Mesodermal cell (in vitro differentiated cells): ENCODE results near the gene SCN2B.

Experiments
- H3K27ac ChIP-seq: 2 replicates; pipeline ENCODE4 v1.7.0; 2013; ENCODE audit warnings: mild to moderate bottlenecking, low read depth, low read length, moderate library complexity; ENCODE audit not compliant: severe bottlenecking
- H3K36me3 ChIP-seq: 2 replicates; pipeline ENCODE4 v1.7.1; 2013; ENCODE audit warnings: mild to moderate bottlenecking, low read length, moderate library complexity; ENCODE audit not compliant: control insufficient read depth, insufficient read depth
- H3K4me1 ChIP-seq: one replicate; pipeline ENCODE4 v1.7.1; 2013; ENCODE audit warnings: mild to moderate bottlenecking, low read length; ENCODE audit not compliant: insufficient read depth, control insufficient read depth, poor library complexity, severe bottlenecking
- H3K4me3 ChIP-seq: 2 replicates; pipeline ENCODE4 v1.7.0; 2013; ENCODE audit warnings: low read length, control low read depth, mild to moderate bottlenecking; ENCODE audit not compliant: insufficient read depth, poor library complexity, severe bottlenecking; ENCODE audit errors: extremely low read depth
- H3K9me3 ChIP-seq: 2 replicates; pipeline ENCODE4 v1.7.1; 2013; ENCODE audit warnings: mild to moderate bottlenecking, low read length, moderate library complexity; ENCODE audit not compliant: control insufficient read depth
- WGBS, 2 experiments: methylation state at CpG; one replicate each; pipeline ENCODE4 v1.1.5; 2013; ENCODE audit warnings: missing lambda C conversion rate in 2 of 2; ENCODE audit not compliant: insufficient coverage in 2 of 2; 5-methylcytosine and 5-hydroxymethylcytosine counted together

The SCN2B gene

GRCh38 chr11:118164885-118165284 lies 11.6 kb downstream of the SCN2B start:
- Histone ChIP-seq H3K36me3 (no peaks in the 10 kb centered on the region), H3K4me3 (no peak overlapping the region), H3K9me3 (no peaks in the 10 kb centered on the region), H3K4me1 (no peaks in the 10 kb centered on the region), H3K27ac (no peak overlapping the region)
- WGBS, 2 experiments = no CpG with 5 or more reads among the region's 2 CpGs

DNA sequence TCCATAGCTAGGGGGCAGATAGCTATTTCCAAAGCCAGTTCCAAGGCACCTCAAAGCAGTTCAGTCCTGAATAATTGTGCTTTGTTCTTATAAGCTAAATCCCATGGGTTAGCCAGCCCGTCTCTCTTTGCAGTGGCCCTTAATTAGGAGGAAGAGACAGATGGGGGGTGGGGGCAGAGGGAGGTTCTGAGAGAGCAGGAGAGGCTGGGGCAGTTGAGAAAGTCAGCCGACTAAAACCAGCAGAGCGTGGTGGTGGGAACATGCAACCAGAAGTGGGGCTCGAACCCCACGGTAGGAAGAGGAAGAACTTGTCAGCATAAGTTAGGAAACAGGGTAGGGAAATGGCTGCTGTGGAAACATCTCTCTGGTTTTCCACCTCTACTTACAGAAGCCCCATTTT lies 12.9 kb downstream of the SCN2B start:
- Histone ChIP-seq H3K9me3 (no peaks in the 10 kb centered on the region), H3K4me3 (no peak overlapping the region), H3K27ac (no peak overlapping the region), H3K36me3 (no peaks in the 10 kb centered on the region), H3K4me1 (no peaks in the 10 kb centered on the region)
- 67 to 89% methylated on average over 3 of the region's 5 CpGs for WGBS, 2 experiments

- Histone ChIP-seq H3K36me3 (no peaks in the 10 kb centered on the region), H3K27ac (no peak overlapping the region), H3K4me1 (no peaks in the 10 kb centered on the region), H3K4me3 (no peak overlapping the region), H3K9me3 (no peaks in the 10 kb centered on the region)
- WGBS, 2 experiments = 82% methylated on average over 1 of the region's 3 CpGs; no CpG with 5 or more reads in 1 of the 2 experiments
These were observed 13.6 kb downstream of the SCN2B start for GRCh38 chr11:118162846-118163245.

- Histone ChIP-seq H3K9me3 (no peaks in the 10 kb centered on the region), H3K4me1 (peaks cover under 1% of the 10 kb centered on the region), H3K27ac (no peak overlapping the region), H3K4me3 (no peak overlapping the region), H3K36me3 (no peaks in the 10 kb centered on the region)
- 78% methylated on average over 6 of the region's 6 CpGs; no CpG with 5 or more reads in 1 of the 2 experiments for WGBS, 2 experiments
These were observed 14.7 kb downstream of the SCN2B start for GRCh38 chr11:118161786-118162185.

GRCh38 chr11:118157186-118157895 lies 19.1 kb downstream of the SCN2B start:
- peaks cover 3% of the 10 kb centered on the region for H3K4me1 ChIP-seq
- H3K36me3 ChIP-seq = no peaks in the 10 kb centered on the region
- H3K9me3 ChIP-seq = no peaks in the 10 kb centered on the region
- no peak overlapping the region for H3K27ac ChIP-seq
- 25% methylated on average over 4 to 8 of the region's 10 CpGs for WGBS, 2 experiments
- H3K4me3 ChIP-seq = no peak overlapping the region

GRCh38 chr11:118156531-118157185 lies 19.8 kb downstream of the SCN2B start:
- WGBS, 2 experiments = 4 to 6% methylated on average over 9 of the region's 21 CpGs
- H3K9me3 ChIP-seq = no peaks in the 10 kb centered on the region
- no peak overlapping the region for H3K4me3 ChIP-seq
- no peak overlapping the region for H3K27ac ChIP-seq
- H3K36me3 ChIP-seq = no peaks in the 10 kb centered on the region
- peaks cover 3% of the 10 kb centered on the region for H3K4me1 ChIP-seq

GRCh38 chr11:118155776-118156530 lies 20.5 kb downstream of the SCN2B start:
- Histone ChIP-seq H3K4me1 (peaks cover 3% of the 10 kb centered on the region), H3K4me3 (no peak overlapping the region), H3K36me3 (no peaks in the 10 kb centered on the region), H3K27ac (no peak overlapping the region), H3K9me3 (no peaks in the 10 kb centered on the region)
- WGBS, 2 experiments = 39 to 45% methylated on average over 9 to 10 of the region's 11 CpGs

GRCh38 chr11:118154641-118155040 lies 21.8 kb downstream of the SCN2B start:
- peaks cover 3% of the 10 kb centered on the region for H3K4me1 ChIP-seq
- no peak overlapping the region for H3K27ac ChIP-seq
- no peaks in the 10 kb centered on the region for H3K36me3 ChIP-seq
- no peaks in the 10 kb centered on the region for H3K9me3 ChIP-seq
- WGBS, 2 experiments = no CpG with 5 or more reads among the region's 1 CpG
- H3K4me3 ChIP-seq = no peak overlapping the region

DNA sequence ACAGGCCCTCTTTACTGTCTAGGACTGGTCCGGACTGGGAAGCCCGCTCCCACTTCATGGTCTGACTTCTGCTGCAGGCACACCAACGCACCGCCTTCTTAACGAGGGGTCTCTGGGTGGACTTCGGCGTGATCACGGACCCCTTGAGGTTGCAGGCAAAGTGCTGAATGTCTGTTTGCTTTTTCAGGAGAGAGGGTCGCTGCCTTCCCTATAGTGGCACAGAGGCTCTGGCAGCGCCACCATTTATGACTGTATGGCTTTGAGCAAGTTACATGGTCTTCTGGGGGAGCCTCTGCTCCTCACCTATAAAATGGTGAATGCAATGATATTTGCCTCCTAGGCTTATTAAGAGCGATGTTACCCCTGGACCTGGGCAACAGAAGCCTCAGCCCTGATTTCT lies 22.5 kb downstream of the SCN2B start:
- Histone ChIP-seq H3K9me3 (no peaks in the 10 kb centered on the region), H3K4me3 (no peak overlapping the region), H3K27ac (no peak overlapping the region), H3K4me1 (peaks cover 3% of the 10 kb centered on the region), H3K36me3 (no peaks in the 10 kb centered on the region)
- 67 to 76% methylated on average over 6 to 11 of the region's 11 CpGs for WGBS, 2 experiments

DNA sequence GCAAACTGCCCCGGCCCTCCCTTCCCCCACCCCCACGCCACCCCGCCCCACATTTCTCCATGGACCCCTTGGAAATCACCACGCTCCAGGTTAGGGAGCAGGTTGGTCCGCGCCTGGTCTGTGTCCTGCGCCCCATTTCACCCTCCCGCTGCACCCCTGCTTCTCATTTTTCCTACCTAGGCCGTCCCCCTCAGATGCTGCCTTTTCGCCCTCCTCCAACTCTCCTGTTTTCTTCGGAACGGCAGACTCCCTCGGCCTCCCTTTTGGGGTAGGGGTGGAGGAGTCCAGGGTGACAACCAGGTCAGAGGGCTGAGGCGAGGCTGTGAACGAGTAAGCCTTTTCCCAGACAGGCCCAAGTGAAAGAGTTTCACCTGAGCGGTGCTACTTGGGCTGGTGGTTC lies 22.9 kb downstream of the SCN2B start:
- Histone ChIP-seq H3K4me1 (peaks cover 3% of the 10 kb centered on the region), H3K4me3 (peak overlapping the region; percentile 53), H3K27ac (no peak overlapping the region), H3K36me3 (no peaks in the 10 kb centered on the region), H3K9me3 (no peaks in the 10 kb centered on the region)
- WGBS, 2 experiments = 2 to 6% methylated on average over 6 to 7 of the region's 16 CpGs
